ENCODE results near the gene ERCC3. TPM values are rescaled to one million over a fixed set of nuclear protein-coding genes. Genes with fewer than 3 reads are reported as not detected.

The ERCC3 gene
- total and polyA plus RNA-seq, 2 donors (not counting 3 experiments of a cell fraction or from before 2014, with no cell fraction given), result 40.7 to 47.3 TPM

DNA sequence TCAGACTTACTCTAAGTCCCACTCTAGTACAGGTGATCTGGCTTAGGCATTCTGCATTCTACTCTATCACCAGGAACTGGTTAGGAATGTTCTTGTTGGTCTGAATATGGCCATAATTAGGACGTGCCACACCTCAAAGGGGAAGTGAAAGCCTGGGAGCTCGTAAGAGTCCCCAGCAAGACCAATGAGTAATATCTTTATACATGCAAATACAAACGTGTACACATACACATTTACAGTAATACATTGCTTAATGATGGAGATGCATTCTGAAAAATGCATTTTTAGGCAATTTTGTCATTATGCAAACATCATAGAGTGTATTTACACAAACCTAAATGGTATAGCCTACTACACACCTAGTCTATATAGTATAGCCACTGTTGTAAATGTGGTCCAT is 19.5 kb upstream of the ERCC3 start:
- Histone ChIP-seq H3K4me3 (replicated peaks in 1 of 3; ENCODE audit: insufficient read depth in 1 of 3, low read depth in 1 of 3, low read length in 3 of 3) (no peak overlapping the region), H3K27ac (ENCODE audit: insufficient read depth, low read depth, low read length) (no peak overlapping the region), H3K79me2 (ENCODE audit: control insufficient read depth, insufficient read depth, low read length) (no peaks in the 10 kb centered on the region), H3K9me1 (replicated peaks; ENCODE audit: control insufficient read depth, extremely low read depth, insufficient read depth, low read length) (no peaks in the 10 kb centered on the region), H3K36me3 (ENCODE audit: control insufficient read depth in 2 of 2, extremely low read depth in 1 of 2, insufficient read depth in 2 of 2, low read length in 2 of 2) (peaks cover 13 to 25% of the 10 kb centered on the region in 2 experiments), H3K4me1 (ENCODE audit: control insufficient read depth, extremely low read depth, insufficient read depth, low read length) (no peaks in the 10 kb centered on the region), H2AFZ (ENCODE audit: low read depth, low read length) (no peak overlapping the region), H3K9ac (replicated peaks; ENCODE audit: extremely low read depth, insufficient read depth, low read length) (no peak overlapping the region), H3K27me3 (ENCODE audit: control insufficient read depth in 2 of 2, insufficient read depth in 2 of 2, low read length in 2 of 2) (no peaks in the 10 kb centered on the region), H3K4me2 (ENCODE audit: insufficient read depth, low read length) (no peak overlapping the region), H4K20me1 (replicated peaks; ENCODE audit: control insufficient read depth, extremely low read depth, insufficient read depth, low read length) (no peaks in the 10 kb centered on the region), H3K9me3 (replicated peaks; ENCODE audit: control insufficient read depth, insufficient read depth, low read length) (no peaks in the 10 kb centered on the region)
- ChIA-PET CTCF (interaction anchor here (2.6 to 2.8 kb wide), 2 partner anchors 11 to 166 kb away, joined by 9 to 10 read pairs; no protein-coding TSS in a partner anchor), POLR2A (no interaction called here)
- intact Hi-C loops (cut with micrococcal nuclease), result no loop called here
- FAIRE-seq (no peak), DNase-seq (ENCODE audit: low read depth, low spot score) (no peak)
- BruUV-seq (replicated peaks), result no TSS peak
- dilution Hi-C loops (cut with MboI; ENCODE audit: extremely low pct_ligation_motif_present, low sequenced_read_pairs), result no loop called here
- no peak for TF ChIP-seq FOS (IDR thresholded peaks at IDR 0.05; ENCODE audit: borderline replicate concordance, insufficient read depth, low read length)

DNA sequence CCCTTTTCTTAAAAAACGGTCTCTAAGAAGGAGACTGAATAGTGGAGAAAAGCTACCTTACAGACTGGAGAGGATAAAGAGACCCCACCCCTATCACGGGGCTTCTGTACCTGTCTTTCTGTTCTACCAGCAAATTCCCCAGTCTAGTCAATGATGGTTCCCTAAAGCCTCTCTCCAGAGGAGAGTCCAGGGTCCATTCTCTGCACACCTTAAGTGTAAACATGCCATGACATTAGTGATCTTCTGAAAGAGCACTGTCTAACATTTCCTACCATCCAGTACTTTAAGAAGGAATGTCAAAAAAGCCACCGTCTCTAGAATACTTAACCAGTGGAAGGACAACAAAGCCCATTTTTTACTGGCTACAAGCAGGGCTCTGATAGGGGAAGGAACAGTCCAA is 17.0 kb upstream of the ERCC3 start:
- no peak overlapping the region for H3K4me3 ChIP-seq (replicated peaks in 1 of 3; ENCODE audit: insufficient read depth in 1 of 3, low read depth in 1 of 3, low read length in 3 of 3)
- DNase-seq (ENCODE audit: low read depth, low spot score) (no peak), FAIRE-seq (no peak)
- H3K27ac ChIP-seq (ENCODE audit: insufficient read depth, low read depth, low read length), result no peak overlapping the region
- no peaks in the 10 kb centered on the region for H3K9me1 ChIP-seq (replicated peaks; ENCODE audit: control insufficient read depth, extremely low read depth, insufficient read depth, low read length)
- no peaks in the 10 kb centered on the region for H3K79me2 ChIP-seq (ENCODE audit: control insufficient read depth, insufficient read depth, low read length)
- no peaks in the 10 kb centered on the region for H4K20me1 ChIP-seq (replicated peaks; ENCODE audit: control insufficient read depth, extremely low read depth, insufficient read depth, low read length)
- H3K9me3 ChIP-seq (replicated peaks; ENCODE audit: control insufficient read depth, insufficient read depth, low read length), result no peaks in the 10 kb centered on the region
- no peak overlapping the region for H3K4me2 ChIP-seq (ENCODE audit: insufficient read depth, low read length)
- CTCF ChIA-PET, result no interaction called here
- peaks cover 16 to 18% of the 10 kb centered on the region in 2 experiments for H3K36me3 ChIP-seq (ENCODE audit: control insufficient read depth in 2 of 2, extremely low read depth in 1 of 2, insufficient read depth in 2 of 2, low read length in 2 of 2)
- H3K4me1 ChIP-seq (ENCODE audit: control insufficient read depth, extremely low read depth, insufficient read depth, low read length), result no peaks in the 10 kb centered on the region
- TF ChIP-seq FOS (IDR thresholded peaks at IDR 0.05; ENCODE audit: borderline replicate concordance, insufficient read depth, low read length) (no peak), POLR2A (IDR thresholded peaks at IDR 0.05; ENCODE audit: low read depth, low read length) (no peak), JUN (IDR thresholded peaks at IDR 0.05; ENCODE audit: borderline replicate concordance, insufficient read depth, insufficient read length, low read depth) (no peak), GATA2 (IDR thresholded peaks at IDR 0.05; ENCODE audit: insufficient read depth, insufficient read length, low read depth, low read length) (no peak), POLR2AphosphoS5 (IDR thresholded peaks at IDR 0.05; ENCODE audit: insufficient read depth, low read depth, low read length) (no peak), MYC (IDR thresholded peaks at IDR 0.05; ENCODE audit: low read depth, low read length) (no peak), EZH2 (IDR thresholded peaks at IDR 0.05; ENCODE audit: borderline replicate concordance, low read depth, low read length, severe bottlenecking) (no peak)
- TF ChIP-seq, protein P1, sequence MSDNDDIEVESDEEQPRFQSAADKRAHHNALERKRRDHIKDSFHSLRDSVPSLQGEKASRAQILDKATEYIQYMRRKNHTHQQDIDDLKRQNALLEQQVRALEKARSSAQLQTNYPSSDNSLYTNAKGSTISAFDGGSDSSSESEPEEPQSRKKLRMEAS (IDR thresholded peaks at IDR 0.05; ENCODE audit: insufficient read depth, insufficient read length), result no peak
- TF ChIP-seq, protein P2, sequence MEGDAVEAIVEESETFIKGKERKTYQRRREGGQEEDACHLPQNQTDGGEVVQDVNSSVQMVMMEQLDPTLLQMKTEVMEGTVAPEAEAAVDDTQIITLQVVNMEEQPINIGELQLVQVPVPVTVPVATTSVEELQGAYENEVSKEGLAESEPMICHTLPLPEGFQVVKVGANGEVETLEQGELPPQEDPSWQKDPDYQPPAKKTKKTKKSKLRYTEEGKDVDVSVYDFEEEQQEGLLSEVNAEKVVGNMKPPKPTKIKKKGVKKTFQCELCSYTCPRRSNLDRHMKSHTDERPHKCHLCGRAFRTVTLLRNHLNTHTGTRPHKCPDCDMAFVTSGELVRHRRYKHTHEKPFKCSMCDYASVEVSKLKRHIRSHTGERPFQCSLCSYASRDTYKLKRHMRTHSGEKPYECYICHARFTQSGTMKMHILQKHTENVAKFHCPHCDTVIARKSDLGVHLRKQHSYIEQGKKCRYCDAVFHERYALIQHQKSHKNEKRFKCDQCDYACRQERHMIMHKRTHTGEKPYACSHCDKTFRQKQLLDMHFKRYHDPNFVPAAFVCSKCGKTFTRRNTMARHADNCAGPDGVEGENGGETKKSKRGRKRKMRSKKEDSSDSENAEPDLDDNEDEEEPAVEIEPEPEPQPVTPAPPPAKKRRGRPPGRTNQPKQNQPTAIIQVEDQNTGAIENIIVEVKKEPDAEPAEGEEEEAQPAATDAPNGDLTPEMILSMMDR (IDR thresholded peaks at IDR 0.05; ENCODE audit: extremely low read depth in 1 of 2, insufficient read depth in 1 of 2, low read depth in 1 of 2, low read length in 2 of 2), result no peak
- no peak overlapping the region for H2AFZ ChIP-seq (ENCODE audit: low read depth, low read length)
- POLR2A ChIA-PET, result no interaction called here
- no peak overlapping the region for H3K9ac ChIP-seq (replicated peaks; ENCODE audit: extremely low read depth, insufficient read depth, low read length)
- no peaks in the 10 kb centered on the region for H3K27me3 ChIP-seq (ENCODE audit: control insufficient read depth in 2 of 2, insufficient read depth in 2 of 2, low read length in 2 of 2)
- no TSS peak for BruUV-seq (replicated peaks)
- intact Hi-C loops (cut with micrococcal nuclease) (no loop called here), dilution Hi-C loops (cut with MboI; ENCODE audit: extremely low pct_ligation_motif_present, low sequenced_read_pairs) (no loop called here)
